Amygdala (tissue), 56 donors: ENCODE data around the gene CCDC127.

Experiments used
- DNase-seq, 56 donors: peaks; one replicate each; lab custom pipeline; 2025; lab: John Stamatoyannopoulos, UW

Gene CCDC127

GRCh38 chr5:191949-192690, 25.8 kb downstream of the CCDC127 start:
- no peak for DNase-seq

DNA sequence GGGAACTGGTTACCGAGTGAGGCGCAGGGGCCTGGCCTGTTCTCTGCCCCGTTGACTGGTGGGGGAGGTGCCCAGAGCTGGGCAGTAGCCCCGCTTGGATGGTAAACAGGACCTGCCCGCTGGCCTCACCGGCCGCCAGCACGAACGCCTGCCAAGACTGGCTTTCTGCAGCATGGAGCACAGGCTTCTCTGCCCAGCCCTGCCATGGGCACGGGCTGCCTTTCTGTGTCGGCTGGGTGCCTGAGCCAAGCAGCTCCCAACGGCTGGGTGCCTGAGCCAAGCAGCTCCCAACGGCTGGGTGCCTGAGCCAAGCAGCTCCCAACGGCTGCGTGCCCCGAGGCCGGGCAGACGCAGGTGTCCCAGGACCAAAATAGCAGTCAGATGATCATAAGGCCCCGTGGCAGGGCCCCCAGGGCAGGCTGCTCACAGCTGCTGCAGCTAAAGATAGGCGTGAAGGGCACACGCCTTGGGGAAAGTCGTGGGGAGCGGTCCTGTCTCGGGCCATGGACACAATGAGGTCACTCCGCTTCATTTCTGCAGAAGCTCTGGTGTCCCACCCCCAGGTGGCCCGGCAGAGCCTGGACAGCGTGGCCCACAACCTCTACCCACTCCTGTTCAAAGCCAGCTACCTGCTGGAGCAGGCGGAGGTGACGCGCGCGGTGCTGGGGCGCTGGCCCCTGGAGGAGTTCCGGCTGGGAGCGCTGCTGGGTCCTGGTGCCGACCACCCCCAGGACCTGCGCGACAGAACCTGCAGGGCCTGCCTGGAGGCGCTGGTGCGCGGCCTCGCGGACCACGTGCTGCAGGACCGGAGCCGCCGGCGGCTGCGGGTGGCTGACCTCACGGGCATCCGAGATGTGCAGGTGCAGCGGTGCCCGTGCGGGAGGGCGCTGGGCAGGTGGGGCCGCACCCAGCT, 26.7 kb downstream of the CCDC127 start, which contains the start of gene LRRC14B:
Gene LRRC14B (plus strand): TSS at position 460 of the 913 bp plus-strand sequence. CDS start 44 bp downstream, at position 504.
- peak in 41 of 56 donors; percentile 11 to 81 (median 47) for DNase-seq

DNA sequence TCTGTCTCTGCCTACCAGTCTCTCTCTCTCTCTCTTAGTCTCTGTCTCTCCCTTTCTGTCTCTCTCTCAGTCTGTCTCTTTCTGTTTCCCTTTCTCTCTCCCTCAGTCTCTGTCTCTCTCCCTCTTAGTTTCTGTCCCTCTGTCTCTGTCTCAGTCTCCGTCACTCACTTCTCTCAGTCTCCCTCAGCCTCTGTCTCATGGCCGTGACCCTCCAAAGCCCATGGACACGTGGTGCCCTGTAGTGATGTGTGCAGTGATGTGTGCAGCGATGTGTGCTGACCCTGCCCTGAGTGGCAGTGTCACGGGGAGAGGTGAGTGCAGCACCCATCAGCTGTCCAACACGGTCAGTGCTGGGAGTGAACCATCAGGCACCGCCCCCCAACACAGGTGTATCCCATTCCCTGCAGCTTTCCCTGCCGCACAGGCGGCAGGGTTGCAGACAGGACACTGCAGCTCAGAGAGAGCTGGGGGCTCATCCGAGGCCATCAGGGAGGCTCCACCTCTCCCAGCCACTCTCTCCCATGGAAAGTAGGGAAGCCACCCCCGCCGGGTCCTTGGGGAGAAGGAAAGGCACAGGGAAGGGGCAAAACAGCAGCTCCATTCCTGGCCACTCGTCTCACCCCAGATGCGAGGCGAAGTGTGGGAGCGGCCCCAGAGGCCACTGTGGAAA, 27.5 kb downstream of the CCDC127 start:
- DNase-seq: no peak

GRCh38 chr5:189976-190365, 28.0 kb downstream of the CCDC127 start:
- DNase-seq: no peak

DNA sequence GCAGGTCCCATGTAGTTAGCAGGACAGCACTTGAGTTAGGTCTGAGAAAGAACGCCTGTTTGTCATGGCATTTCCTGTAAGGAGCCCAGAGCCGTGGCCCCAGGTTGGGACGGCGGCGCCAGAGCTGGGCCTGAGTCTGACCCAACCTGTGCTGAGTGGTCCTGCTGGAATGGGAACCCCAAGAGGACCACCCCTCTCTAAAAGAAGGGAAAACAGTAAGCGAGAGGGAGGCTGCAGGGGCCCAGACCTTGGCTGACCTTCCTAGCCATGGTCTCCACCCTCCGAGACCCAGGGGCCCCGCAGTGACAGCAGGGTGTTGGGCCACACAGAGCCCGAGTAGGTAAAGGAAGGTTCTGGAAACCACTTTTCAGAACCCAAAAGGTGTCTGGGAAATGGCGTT, 28.5 kb downstream of the CCDC127 start:
- DNase-seq: no peak

DNA sequence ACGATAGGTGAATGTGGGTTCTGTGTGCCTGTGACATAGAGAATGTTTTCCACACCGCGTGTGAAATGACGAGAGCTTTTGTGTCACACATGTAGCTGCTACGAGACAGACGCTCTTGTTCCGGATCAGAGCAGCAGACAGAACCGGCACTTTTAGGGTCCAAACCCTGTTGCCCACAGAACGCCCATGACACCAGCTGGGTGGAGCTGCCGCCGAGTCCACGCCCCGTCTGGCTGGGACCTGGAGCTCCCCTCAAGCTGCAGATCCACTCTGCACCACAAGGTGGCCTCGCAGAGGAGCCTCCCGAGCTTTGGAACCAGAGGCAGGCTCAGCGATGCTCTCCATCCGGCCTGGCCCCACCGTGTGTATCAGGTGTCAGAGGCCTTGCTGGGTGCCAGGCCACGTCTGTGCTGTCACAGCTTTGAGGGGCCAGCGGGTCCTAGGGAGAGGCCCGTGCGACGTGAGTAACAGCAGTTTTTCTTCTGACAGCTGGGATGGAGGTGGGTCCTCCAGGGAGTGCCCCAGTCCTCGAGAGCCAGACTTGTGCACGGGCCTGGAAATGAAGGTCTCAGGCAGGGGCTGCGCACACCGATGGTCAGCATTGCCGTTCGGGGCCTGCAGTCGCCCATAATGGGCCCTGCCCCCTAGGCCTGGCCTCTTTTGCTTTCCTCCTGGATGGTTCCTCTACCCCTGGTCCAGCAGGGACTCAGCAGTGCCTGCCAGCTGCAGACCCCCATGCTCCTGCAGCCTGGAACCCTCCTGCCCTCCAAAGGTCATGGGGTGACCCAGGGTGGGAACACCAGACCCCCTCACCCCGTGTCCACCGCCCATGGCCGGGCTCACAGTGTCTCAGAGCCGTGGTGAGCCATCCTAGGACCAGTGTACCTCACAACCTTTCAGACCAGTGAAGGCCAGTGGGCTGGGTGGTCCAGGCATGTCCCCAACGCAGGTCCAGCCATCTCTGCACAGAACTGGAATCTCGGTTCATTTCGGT, 29.2 kb downstream of the CCDC127 start:
- peak in 53 of 56 donors; percentile 3 to 82 (median 56) for DNase-seq

DNA sequence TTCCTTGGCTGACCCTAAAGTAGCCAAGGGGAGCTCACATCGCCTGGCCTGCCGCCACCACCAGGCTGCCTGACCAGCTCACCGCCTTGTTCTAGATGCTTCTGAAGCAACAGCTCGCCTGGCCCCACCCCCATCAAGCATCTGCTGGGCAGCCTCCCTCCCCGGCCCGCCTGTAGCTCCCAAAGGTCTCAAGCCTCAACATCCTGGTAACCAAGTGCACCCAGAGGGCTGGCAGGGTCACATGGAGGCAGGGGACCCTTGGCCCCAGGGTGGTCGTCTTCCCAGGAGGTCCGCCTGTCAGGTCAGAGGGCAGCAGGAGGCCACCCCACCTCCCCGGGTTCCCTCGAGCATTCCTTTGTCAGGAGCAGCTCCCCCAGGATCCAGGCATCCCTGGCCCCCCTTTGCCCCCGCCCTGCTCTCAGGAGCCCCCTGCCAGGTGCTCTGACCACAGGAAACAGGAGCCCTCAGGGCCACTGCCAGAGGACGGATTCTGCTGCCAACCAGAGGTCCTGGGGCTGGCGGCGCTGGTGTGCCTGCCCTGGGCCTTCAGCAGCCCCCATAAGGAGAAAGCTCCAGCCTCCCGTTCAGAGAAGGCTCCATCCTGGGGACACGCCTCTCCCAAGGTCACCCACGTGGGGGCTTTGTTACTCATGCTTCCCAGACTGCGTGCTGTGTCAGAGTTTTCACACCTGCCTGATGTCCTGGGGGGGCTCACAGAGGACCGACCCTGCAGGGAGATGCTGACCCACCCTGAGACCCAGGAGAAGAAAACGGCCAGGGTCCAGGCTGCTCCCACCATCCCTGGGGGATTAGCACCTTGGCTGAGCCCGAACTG, 30.1 kb downstream of the CCDC127 start:
- no peak for DNase-seq

- DNase-seq: no peak
Observed at GRCh38 chr5:187042-187431, 30.9 kb downstream of the CCDC127 start.

GRCh38 chr5:186091-187041, 31.6 kb downstream of the CCDC127 start:
- DNase-seq: no peak

DNA sequence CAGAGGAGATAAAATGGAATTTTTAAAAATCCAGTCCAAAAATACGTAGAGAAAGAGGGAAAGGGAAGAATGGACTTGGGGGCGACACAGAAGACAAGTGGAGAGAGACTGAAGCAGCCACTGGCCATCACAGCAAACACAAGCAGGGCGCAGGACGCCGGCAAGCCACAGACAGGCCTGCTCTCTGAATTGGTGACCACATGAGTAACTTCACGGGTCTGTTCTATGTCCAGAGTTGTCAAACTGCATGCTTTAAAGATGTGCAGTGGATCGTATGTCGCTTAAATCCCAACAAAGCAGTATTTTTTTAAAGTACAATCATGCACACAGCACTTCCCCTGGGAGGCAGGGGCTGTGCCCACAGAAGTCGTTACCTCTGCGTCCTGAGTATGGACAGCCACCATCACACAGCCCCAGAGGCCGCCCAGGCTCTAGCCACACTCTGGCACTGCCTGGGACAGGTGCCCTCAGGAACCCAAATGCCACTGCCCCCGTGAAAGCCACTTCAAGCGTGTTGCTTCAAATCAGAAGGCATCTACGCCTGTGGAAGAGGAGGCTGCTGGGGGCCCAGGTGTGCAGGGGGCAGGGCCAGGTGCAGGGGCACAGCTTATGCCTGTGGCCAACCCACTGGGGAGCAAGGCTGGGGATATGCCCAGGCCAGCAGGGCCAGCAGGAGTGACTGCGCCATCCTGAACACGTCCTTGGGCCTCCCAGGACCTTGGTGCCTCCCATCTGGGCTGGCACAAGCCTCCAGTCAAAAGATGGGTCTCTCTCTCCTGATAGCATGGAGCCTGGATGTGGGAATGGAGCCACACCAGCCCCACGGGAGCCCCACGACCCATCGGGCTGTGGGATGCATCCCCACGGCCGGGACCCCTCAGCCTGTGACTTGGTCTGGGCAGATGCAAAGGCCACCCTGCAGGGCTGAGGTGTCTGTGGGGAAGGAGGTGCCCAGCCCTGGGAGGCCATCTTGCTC, 32.6 kb downstream of the CCDC127 start:
- no peak for DNase-seq

GRCh38 chr5:184471-184870, 33.5 kb downstream of the CCDC127 start:
- DNase-seq: no peak

GRCh38 chr5:182126-182525, 35.8 kb downstream of the CCDC127 start:
- DNase-seq: no peak

- no peak for DNase-seq
Observed at GRCh38 chr5:181566-181965, 36.4 kb downstream of the CCDC127 start.

DNA sequence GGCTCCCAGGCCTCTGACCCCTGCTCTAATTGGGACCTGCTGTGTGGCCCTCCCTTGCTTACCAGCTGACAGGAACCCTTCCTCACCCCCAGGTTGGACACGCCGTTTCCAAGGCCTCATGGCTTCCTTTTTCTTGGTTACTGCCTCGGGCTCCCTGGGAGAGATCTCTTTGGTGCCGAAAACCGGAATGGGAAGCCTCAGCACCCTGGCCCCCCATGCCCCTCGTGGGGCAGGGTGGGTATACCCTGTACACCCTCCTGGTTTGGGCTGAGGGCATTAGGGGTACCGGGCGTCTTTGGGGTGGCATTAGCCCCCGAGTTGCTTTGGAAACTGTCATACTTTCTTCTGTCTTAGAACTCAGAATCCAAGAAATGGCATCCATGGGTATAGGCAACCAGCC, 36.8 kb downstream of the CCDC127 start:
- no peak for DNase-seq

DNA sequence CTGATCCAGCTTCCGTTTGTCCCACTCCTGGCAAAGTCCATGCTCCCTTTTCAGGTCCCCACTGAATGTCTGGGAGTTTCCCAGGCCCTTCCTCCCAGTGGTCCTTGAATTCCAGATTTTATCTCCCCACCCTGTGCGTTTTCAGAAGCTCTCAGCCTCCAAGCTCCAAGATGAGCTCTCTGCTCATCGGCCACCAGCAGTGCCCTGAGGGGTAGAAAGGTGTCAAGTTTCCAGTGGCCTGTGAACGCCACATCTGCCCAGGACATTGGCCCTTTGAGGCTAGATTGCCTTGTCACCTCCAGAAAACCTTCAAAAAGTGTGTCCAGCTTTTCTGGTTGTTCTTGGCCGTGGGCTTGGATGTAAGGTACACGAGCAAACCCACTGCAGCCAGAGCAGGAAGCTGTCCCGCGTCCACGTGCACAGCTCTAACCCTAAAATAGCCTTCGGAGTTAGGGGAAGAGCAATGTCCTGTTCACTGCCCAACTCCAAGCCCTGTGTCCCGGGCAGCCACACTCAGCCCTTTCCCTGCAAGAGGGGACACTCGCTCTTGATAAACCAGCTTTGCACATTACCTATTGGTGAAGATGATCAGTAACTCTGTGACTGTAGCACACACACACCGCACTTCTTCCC, 37.6 kb downstream of the CCDC127 start:
- no peak for DNase-seq

DNA sequence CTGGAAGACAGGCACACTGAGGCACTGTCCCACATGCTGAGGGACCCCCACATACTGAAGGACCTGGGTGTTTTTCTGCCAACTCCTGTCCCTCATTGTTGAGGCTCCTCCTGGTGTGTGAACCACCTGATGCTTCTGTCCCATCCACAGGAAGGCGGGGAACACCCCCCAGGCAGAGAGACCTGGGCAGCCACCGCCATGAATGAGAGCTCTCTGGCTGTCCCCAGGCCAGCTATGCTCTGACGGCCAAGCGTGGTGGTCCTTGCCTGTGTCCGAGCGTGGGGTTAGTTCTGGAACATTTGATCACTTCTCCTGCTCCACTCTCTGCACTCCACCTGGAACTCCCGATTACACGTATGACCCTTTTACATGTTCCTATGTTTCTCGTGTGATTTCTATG, 38.6 kb downstream of the CCDC127 start:
- no peak for DNase-seq
